DMS79 treated with DMSO at 0.1 percent for 48 hours (cell line): Measurements from ENCODE around the gene POLR1D.
A peak's percentile ranks its signal among the peaks of the same experiment; 100 is the strongest.

ENCODE experiments used
- DNase-seq: peaks from one replicate; lab custom pipeline; 2025; lab: John Stamatoyannopoulos, UW

The POLR1D gene

GRCh38 chr13:27638521-27638920 lies 16.8 kb downstream of the POLR1D start:
- DNase-seq: no peak

GRCh38 chr13:27639186-27639585 lies 17.5 kb downstream of the POLR1D start:
- DNase-seq: no peak

DNA sequence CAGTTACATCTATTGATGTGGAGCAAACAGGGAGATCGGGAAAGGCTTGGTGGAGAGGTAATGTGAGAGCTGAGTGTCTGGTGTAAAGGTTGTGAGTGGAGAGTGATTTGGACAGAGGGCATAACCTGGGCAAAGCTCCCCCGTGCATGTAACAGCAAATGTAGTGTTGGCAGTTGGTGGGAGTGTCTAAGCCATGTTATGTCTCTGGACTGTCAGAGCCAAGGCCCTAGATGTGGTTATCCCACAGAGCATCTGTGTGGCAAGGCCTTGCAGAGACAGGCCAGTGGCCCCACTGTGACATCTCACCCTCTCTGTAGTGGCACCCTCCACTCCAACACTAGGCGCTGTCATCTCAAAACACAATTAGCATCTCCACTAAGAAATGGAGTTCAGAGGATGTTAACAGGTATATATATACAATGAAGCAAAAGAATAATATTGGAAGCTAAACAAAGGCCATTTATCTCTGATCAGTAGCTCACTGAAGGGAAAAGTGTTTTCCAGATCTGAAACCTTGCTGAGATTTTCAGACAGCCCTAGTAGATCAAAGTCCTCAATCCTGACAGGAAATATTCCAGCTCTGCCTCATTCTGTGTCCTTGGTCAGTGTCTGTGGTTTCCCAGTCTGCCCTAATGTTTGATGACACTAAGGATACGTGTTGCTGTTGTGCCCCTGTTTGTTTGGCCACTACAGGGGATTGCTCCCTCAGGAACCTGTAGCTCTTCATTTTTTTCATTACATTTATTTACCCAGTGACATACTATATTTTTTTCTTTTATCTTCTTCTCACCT lies 20.2 kb downstream of the POLR1D start:
- no peak for DNase-seq

DNA sequence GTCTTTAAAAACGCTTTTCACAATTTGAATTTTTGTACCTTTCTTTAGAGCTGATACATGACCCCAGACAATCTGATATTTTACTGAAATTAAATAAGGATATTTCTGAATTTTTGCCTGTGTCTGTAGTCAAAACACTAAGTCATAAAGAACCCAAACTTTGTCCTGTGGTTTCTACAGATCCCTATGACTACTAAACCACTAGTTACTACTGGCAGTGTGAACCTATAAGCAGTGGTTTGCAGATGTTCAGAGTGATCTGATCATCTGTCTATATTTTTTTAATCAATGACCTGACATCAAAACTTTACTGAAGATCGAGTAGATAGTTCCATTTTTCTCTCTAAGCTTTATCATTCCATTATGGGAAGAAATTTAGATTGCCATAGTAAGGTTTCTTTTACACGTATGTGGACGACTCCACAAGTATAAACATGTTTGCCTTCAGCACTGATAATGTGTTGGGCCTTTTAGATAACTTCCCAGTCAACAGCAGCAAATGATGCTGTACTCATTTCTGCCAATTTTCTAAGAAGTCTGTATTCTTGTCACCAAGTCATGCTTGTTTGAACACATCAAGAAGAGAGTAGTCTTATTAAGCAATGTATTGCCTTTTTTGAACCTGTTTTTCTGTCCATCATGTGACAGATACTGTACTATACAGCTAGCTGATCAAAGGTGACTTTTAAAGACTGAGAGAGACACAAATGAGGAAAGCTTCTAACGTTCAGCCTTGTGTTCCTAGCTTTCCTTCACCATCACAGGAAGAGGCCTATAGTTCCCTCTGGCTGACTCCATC lies 21.8 kb downstream of the POLR1D start:
- no peak for DNase-seq

GRCh38 chr13:27644302-27644701 lies 22.6 kb downstream of the POLR1D start:
- peak; percentile 21 for DNase-seq

DNA sequence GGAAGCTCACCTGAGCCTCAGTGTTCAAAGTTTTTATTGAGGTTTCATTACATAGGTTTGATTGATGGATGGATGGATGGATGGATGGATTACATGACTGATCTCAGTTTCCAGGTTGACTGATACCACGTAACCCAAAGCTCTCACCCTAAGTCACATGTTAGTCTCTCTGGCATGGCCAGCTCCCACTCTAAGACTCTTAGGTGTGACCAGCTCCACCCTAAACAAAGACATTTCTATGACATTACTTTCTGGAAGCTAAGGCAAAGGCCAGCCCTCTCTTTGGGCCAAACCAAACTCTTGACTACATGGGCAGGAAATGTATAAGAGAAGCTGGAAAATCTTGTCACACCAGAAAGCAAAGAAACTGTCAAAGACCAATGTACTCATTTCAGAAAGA lies 28.6 kb downstream of the POLR1D start:
- DNase-seq: no peak

DNA sequence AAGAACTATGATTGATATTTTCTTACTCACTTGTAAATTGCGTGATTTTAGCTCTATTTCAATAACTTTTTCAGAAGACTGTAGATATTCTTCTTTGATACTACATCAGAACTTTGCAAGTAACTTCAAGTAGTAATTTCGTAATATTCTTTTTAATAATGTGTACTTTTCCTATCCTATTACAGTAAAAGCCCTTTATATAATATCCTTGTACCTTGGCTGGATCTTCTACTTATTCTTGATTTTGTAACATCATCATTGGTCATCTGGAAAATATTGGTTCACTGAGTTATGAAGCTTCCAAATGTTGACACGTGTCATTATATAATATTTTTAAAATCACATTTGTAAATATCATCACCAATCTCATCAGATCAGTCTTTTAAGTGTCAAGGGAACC lies 32.4 kb downstream of the POLR1D start:
- no peak for DNase-seq

- DNase-seq: no peak
These were observed 33.1 kb downstream of the POLR1D start for GRCh38 chr13:27654816-27655215.

DNA sequence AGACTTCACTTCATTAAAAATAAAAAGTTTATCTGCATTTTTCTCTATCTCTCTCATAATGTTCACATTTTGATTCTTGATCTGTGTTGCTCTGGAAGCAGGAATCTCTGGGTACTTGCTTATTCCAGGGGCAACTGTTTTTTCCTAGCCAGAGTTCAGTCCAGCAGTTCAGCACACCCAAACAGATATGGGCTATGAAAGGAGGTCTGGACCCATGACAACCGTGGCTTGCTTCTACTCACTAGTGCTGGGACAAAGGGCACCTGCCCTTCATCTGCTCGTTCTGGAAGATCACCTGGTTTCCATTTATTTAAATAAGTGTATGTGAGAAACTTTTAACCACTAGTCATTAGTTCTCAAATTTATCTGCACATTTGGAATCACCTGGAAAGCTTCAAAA lies 36.0 kb downstream of the POLR1D start:
- no peak for DNase-seq

- no peak for DNase-seq
These were observed 36.9 kb downstream of the POLR1D start for GRCh38 chr13:27658546-27658945.

DNA sequence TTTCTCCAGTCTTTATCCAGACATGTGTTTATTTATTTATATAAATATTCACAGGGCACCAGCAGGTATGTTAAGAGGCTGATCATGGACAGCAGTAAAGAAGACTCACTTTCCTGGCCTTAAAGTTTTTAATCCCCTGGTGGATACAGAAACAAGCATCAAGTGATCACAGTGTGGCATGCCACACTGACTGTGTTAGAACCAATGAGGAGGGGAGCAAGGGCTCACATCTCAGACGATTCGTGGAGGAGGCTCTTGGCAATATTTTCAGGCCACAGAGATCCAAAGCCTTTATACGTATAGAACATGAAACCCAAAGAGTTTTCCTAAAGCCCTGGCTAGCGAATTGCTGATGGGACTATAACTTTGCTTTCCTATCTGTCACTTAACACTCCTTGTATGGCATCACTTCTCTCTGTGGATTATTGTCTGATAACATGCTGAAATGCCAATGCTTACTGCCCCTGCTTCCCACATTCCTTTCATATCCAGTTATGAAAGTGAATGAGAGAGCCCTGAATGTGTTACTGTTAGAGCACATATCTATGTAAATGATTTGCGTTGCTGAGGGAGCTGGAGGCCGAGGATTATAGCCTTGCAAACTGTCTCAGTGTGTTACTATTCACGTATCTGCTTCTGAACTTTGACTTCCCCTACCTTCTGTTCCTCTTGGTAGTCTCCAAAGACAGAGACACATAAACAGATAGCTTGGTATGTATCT lies 37.6 kb downstream of the POLR1D start:
- no peak for DNase-seq

DNA sequence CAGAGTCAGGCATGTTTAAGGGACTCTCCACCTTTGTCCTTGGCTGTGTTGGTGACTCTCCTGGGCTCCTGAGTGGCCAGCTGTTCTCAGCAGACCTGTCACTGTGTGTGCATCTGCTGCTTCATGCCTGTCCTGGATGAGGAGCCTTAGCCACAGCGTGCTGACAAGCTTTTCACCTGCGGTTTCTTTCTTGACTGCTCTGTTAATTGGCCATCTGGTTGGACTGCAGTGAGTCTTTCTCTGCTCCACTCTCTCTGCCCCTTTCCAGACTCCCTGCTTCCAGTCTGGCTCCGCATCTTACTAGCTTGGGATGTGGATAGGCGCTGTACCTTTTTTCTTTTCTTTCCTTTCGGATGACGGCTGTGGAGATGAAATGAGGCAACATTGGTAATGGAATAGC lies 38.8 kb downstream of the POLR1D start:
- no peak for DNase-seq

GRCh38 chr13:27661017-27661416 lies 39.3 kb downstream of the POLR1D start:
- no peak for DNase-seq

GRCh38 chr13:27662738-27663470 lies 41.2 kb downstream of the POLR1D start:
- DNase-seq: no peak

DNA sequence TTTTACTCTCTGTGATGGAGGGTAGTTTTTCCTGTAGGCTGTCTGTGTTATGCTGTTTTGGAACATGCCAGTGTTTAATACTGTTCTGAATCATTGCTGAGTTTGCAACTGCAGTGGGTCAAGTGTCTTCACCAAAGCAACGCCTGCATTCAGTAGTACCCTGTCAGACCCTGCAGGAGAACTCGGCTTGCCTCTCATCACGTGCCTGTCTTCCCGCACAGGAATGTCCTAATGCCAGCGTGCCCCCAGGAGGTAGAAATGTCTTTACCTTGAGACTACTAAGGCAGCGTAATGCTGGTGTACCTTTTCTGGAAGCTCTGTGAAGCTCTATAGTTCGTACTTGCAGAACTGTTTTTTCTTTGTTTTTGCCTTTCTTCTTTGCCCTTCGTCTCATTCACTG lies 42.3 kb downstream of the POLR1D start:
- DNase-seq: no peak

DNA sequence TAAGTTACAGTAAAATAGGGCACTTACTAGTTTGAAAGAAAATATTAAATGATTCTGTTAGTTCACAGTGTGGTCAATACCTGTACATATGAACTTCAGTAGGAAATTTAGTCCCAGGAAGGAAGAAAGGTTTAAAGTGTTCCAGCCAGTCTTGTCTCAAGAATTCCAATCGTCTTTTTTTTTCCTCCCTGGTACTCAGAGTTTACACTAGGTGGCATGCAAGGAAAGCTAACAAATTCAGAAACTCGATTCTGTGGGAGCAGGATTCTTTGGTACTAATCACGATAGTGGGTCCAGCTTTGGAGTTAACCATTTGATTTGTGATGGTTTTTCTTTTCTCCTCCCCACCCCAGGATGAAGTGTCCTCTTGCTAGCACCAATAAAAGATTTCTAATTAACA lies 43.6 kb downstream of the POLR1D start:
- DNase-seq: no peak

DNA sequence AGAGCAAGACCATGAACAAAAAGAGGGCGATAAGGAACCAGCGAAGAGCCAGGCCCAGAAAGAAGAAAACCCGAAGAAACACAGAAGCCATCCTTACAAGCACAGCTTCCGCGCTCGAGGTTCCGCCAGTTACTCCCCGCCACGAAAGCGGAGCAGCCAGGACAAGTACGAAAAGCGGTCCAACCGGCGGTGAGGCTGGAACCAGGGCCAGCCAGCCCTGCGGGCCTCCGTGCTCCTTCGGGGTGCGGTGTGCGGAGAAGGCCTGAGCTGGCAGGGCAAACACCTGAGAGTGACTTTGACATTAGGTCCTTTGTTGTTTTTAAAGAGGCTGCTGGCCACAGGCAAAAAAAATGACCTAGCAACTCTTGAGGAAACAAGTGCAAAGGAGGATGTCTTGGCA lies 44.1 kb downstream of the POLR1D start:
- no peak for DNase-seq

DNA sequence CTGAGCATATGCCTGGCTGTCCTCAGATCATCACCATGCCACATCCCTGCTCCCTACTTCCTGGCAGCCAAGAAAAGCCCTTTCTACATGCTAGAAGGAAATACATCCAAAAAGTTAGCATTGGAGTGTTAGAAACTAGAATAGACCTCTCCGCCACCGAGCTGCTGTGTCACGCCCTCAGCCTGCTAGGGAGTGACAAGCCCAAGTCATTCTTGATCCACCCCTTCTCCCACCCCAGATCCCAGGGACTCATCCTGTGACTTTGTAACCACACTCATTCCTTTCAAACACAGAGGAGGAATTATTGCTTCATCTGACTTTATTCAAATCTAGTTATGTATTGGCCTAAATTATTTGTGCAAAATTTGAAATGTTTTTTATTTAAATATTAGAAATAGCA lies 45.3 kb downstream of the POLR1D start:
- DNase-seq: no peak

- DNase-seq: no peak
These were observed 46.3 kb downstream of the POLR1D start for GRCh38 chr13:27667946-27668345.

DNA sequence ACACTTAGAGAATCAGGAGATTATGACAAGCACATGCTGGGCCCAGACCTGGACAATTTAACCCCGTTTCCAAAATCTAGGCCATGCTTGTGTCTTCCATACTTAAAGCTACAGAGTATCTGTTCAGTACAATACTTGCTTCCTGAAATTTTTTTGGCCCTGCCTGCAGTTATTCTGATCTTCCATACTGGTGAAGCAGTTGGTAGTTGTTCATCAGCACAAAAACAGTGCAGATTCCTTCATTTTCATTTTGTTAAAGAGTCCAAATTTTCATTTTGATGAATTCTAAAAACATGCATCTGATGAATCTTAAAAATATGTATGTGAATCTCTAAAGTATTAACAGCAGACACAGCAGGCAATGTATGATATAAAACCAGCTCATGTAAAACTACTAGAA lies 49.2 kb downstream of the POLR1D start:
- DNase-seq: no peak

GRCh38 chr13:27672025-27672424 lies 50.3 kb downstream of the POLR1D start:
- DNase-seq: no peak
